GM19035 (cell line): Measurements from ENCODE around the gene MYMK.

Experiments used
- ATAC-seq: cut with Tn5 transposase; IDR thresholded peaks from one replicate; pipeline ENCODE4 v1.9.1; 2021; ENCODE audit not compliant: unreplicated experiment

The MYMK gene

DNA sequence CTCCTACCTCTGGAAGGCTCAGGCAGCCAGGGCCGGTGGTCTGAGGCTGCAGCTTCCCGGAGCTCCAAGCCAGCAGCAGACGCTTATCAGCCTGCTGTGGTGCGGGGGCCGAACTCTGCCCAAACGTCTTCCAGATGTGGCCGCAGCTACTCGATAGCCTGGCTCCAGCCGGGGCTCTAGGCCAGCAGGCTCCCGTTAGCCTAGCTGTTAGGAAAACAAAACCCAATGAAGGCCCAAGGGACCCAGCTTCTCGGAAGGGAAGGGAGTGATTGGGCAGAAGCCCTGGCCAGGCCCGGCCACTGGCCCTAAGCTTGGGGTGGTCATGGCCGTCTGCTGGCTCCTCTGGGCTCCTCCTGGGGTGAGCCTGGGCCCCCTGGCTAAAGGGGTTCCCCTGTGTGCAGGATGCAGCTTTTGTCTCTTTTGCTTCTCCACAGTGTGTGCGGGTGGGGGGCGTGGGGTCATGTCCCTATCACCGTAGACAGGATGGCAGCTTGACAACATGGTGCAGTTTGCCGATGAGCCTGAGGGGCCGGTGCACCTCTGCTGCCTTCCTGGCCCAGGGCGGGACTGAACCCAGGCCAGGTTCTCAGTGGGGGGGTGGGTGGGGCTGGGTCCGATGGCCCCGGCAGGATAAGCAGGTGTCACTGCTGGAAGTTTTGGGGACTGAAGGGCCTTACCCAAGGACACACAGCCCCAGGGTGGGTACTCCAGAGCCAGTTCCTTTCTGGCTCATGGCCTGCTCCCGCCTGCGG, 18.7 kb downstream of the MYMK start:
- ATAC-seq: no peak

DNA sequence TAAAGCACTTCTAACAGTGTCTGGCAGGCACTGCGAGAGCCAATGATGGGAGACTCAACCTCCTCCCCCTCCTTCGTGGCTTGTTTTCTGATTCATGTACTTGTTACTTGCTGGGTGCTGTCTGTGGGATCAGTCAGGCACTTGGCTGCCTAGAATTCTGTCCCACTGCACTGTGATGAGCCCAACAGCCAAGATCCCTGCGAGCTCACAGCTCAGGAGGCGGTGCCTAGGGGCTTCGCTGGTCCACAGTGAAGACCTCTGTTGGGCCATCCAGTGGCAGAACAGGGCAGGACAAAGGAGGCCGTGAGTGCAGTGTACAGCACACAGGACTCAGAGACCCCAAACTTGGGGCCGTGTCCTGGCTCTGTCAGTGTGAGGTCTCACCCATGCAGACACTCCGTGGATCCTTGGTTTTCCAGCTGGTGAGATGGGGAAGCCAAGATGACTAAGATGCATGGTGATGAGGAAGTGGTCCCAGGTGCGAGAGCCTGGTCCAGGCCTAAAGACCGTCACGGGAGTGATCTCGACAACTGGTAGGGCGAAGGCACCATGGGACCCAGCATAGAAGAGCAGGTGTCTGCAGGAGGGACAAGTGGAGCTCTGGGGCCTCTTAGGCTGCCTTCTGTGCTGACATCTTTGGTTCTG, 19.5 kb downstream of the MYMK start:
- ATAC-seq: no peak

DNA sequence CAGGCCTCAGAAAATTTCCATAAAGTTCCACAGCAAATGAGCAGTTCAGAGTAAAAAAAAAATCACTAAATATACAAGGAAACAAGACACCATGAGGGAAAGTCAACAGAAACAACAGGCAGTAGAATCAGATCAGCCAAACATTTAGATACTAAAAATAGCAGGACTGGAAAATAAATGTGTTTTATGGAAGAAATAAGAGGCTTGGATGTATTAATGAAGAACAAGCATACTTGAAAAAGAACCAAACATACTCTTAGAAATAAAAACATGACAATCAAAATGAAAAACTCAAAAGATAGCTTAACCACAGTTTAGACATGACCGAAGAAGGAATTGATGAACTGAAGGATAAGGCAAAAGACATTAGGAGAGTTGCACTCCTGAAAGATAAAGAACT, 22.6 kb downstream of the MYMK start:
- no peak for ATAC-seq

DNA sequence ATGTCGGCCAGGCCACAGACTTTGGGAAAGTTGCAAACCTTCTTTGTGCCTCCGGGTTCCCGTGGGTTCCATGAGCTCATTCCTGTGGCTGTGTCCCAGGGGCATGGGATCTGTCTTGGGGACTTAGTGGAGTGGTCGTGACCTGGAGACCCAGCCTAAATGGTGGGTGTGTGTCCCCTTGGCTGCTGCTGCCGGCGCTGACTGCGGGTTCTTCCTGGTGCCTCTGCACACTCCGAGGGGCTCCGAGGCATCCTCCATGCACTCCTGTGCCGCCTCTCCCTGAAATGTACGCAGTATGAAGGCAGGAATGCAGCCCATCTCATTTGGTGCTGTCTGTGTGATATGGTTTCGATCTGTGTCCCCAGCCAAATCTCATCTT, 24.9 kb downstream of the MYMK start:
- no peak for ATAC-seq

DNA sequence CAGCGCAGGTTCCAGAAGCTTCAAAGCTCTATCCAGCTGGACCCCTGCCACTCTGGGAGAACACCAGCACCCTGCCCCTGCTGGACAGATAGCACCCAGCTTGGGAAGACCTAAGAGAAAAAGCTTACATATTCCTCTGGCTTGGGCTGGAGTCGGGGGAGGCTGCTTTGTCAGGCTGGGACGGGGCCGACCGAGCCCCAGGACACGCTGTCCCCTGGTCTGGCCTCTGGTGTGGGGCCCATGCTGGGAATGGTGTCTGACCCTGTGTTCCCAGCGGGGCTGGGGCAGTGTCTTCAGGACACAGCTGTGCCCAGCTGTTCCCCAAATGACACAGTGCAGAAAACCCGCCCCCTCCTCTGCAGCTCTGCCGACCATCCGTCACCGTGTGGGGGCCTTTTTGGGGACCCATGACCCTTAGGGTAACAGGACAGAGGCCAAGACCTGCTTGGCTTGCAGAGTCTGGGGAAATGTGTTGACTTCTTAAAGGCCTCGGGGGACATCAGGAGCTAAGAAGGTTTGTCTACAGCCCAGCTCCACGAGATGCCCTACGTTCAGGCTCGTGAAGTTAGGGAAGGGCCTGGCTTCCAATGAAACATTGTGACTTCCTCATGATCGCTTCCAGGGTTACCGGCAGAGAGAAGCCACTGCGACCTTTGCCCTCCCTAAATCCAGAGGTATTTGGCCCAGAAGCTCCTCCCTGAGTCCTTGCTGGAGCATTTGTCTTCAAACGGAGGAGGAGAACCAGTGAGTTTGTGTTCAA, 25.4 kb downstream of the MYMK start:
- ATAC-seq: no peak

DNA sequence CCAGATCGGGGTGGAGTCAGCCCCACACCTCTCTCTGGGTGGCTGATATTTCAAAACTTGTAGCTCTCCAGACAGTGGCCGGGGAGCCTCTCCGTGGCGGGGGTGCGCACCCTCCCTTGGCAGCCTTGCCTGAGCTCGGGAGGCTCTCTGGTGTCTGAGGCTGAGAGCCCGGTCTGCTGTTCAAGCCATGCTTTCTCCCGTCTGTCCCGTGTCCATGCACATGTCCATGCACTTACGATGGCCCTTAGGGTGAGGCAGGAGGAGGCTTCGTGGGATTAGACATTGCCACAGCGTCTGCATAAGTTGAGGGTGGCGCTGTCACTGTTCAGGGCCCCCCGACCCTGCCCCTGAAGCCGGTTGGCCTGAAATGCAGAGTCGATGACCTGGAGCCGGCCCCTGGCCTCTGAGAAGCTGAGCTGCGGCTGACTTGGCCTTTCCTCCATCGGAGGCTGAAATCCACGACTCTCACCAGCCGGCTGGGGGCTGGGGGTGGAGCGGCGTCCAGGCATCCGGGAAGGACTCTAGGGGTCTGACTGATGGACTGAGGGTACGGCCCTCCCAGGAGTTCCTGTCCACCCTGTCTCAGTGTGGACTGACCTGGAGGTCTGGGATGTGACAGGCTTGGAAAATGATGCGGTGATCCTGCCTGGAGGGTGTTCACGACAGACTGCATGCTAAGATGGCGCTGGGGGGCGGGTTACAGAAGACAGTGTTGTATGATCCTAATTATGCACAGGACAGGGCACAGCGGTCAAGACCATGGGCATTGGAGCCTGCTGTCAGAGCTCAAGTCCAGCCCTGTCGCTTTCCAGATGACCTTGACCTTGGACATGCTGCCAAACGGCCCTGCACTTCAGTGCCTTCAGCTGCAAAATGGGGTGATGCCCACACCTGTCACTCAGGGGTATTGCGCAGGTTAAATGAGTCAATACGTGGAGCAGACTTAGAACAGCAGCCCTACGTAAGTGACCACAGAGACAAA, 27.6 kb downstream of the MYMK start:
- ATAC-seq: no peak

DNA sequence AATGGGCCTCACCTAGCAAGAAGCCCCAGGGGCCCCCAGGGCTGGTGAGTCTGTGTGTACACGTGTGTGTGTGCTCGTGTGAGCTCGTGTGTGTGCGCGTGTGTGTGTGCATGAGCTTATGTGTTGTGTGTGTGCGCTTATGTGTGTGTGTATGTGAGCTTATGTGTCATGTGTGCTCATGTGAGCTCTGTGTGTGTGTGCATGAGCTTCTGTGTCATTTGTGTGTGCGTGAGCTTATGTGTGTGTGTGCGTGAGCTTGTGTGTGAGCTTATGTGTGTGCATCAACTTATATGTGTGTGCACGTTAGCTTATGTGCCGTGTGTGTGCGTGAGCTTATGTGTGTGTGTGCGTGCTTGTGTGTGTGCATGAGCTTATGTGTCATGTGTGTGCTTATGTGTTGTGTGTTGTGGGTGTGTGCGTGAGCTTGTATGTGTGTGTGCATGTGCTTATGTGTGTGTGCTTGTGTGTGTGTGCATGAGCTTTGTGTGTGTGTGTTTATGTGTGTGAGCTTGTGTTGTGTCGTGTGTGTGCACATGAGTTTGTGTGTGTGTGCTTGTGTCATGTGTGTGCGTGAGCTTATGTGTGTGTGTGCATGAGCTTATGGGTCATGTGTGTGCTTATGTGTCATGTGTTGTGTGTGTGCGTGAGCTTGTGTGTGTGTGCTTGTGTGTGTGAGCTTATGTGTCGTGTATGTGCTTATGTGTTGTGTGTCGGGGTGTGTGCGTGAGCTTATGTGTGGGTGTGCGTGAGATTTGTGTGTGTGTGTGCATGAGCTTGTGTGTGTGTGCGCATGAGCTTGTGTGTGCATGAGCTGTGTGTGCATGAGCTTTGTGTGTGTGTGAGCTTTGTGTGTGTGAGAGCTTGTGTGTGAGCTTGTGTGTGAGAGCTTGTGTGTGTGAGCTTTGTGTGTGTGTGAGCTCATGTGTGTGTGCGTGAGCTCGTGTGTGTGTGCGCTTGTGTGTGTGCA, 29.1 kb downstream of the MYMK start:
- ATAC-seq: no peak

DNA sequence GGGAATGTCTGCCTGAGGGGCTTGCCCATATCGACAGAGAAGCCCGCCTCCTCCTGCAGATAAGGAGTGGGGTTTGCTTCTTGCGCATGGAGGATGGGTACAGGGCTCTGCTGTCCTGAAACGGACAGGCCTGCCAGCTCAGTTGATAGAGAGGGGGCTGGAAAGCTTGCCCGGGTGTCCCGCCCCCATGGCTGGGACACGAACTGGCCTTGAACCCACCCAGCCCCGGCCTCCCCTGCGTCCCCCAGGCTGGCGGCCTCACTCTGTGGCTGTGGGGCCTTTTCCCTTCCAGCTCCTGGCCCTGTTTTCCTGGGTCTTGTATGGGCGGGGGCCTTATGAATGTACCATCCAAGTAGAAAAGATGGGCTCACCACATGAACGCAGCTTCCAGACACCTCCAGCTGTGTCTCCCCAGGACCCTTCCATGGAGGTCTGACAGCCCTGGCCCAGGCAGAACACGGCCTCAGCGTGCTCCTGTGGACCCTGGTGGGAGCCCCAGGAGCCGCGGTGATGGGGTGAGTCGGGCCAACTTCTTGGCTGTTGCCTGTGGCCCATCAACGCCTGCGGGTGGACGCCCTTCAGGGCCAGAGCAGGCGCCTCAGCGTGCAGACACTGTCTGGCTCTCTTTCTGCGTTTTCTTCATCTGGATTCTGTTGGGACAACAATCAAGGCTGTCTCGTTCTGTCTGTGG, 30.0 kb downstream of the MYMK start:
- no peak for ATAC-seq

DNA sequence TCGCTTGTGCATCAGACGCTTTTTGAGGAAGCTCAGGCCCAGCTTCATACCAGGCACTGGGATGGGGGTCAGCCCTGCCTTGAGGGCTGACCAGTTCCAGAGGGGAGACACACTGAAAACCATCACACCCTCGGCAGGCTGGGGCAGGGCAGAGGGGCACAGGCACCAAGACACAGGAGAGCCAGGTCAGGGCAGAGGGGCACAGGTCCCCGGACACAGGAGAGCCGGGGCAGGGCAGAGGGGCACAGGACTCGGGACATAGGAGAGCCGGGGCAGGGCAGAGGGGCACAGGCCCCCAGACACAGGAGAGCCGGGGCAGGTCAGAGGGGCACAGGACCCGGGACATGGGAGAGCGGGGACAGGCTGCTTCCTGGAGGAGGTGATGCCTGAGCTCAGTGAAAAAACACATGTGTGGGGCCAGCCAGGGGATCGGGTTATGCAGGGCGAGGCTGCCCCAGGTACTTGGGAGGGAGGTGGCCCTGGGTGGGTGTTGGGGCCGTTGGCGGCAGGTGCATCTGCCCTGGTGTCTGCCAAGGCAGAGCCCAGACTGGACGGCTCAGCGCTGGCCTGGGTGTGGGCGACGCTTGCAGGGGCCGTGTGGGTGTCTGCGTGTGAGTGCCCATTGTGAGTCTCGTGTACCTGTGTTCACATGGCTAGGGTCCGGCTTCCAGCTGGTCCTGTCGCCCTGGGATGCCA, 30.8 kb downstream of the MYMK start:
- ATAC-seq: no peak

DNA sequence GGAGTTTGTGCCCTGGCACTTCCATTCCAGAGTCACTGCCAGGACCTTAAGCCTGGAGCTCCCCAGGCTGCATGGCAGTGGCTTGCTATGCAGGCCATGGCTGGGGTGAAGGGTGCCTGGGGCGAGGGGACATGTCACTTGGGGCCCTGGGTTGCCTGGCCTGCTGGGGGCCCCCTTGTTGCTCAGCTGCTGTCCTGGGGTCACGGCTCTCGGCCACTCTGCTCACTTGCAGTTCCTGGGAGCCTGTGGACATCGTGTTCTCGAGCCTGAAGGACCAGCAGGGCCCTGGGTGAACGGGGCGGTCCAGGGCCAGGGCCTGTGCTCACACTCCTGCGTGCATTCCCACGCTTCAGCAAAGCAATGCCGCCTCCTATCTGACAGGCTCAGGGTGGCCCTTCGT, 31.3 kb downstream of the MYMK start:
- no peak for ATAC-seq

DNA sequence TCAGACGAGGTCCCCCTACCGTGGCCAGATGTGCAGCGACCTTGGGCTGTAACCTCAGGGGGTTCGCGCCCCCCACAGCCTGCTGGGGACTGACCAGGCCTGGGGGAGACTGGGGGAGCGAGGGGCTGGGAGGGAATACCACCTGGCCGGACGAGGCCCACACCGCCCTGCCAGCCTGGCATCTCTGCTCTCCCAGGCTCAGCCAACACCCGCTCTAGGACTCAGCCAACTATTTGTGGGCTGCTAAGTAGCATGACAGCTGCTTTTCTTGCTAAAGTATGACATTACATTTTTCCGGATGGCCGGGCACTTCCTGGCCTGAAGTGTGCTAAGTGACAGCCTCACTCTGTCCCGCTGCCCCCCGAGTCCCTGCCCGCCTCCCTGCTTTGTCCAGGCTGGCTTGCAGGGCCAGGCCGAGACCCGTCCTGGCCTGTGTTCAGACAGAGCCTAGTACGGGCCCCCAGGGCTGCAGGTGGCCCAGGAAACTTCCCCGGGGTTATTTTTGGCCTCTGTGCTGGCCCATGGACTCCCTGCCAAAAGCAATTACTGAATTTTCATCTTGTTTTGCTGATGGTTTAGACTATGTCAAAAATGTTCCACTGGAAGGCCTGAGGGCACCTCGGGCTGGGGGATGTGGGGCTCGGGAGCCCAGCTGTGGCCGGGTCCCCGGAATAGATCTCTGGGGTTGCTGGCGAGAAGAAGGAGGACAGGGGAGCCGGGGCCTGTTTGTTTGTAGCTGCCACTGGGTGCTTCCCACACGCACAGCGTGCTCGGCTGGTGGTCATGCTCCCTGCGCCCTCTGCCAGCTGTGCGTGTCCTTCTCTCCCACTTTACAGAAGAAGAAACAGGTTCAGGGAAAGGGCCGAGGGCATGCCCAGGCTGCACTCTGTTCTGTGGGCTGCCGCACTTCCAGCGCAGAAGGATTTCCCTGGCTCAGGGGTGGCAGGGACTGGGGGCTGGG, 32.4 kb downstream of the MYMK start:
- no peak for ATAC-seq

DNA sequence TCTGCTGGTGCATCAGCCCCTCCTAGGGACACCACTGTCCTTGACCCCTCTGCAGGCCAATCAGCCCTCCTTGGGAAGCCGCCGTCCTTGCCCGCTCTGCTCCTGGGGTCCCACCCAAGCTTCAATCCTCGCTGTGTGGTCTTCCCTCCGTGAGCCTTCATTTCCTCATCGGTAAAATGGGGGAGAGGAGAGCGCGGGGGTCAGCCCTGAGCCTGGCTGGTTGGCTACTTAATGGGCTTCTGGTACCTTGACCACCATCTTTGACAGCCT, 33.2 kb downstream of the MYMK start:
- ATAC-seq: no peak

DNA sequence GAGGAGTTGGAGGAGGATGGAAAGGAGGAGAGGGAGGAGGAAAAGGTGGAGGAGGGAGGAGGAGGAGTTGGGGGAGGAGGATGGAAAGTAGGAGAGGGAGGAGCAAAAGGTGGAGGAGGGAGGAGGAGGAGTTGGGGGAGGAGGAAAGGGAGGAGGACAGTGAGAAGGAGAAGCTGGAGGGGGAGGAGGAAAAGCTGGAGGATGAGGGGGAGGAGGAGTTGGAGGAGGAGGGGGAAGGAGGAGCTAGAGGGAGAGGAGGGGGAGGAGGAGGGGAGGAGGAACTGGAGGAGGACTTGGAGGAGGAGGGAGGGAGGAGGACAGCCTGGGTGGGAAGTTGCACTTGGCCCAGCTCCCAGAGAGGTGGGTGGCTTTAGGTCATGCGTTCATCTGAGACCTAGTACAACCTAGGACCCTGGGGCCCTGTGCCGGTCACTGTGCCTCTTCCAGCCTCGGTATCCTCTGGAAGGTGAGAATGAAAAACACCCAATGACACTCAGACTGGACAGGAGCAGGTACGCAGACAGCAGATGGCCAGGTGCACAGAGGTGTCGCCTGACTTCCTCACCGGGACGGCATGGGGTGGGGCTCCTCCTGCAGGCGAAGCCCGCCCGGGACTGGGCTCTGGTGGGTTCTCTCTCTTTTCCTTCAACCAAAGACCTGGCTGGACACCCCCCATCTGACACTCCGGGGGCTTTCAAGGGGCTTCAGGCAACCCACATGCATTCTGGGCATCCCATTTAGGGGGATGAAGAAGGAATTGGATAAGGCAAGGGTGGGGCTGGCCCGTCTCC, 33.7 kb downstream of the MYMK start:
- ATAC-seq: no peak

DNA sequence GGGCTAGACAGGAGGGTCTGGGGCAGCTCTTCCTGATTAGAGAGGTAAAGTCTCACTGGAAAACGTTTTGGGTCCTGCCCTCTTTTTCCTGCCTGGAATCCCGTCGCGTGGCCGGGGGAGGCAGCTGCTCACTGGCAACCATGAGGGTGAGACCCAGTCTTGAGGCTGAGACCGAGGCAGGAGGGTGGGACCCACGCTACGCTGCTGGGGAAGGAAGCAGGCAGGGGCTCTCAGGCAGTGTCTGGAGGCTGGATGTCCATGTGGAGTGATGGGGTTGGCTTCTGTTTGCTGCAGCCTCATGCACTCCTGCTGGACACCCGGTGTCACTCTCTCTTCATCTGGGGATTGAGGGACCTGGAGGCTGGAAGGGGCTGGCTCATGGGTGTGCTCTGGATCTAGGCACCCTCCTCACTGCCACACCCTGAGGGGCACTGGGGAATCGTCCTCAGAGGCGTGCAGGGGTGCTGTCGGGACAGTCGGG, 34.5 kb downstream of the MYMK start:
- ATAC-seq: no peak

DNA sequence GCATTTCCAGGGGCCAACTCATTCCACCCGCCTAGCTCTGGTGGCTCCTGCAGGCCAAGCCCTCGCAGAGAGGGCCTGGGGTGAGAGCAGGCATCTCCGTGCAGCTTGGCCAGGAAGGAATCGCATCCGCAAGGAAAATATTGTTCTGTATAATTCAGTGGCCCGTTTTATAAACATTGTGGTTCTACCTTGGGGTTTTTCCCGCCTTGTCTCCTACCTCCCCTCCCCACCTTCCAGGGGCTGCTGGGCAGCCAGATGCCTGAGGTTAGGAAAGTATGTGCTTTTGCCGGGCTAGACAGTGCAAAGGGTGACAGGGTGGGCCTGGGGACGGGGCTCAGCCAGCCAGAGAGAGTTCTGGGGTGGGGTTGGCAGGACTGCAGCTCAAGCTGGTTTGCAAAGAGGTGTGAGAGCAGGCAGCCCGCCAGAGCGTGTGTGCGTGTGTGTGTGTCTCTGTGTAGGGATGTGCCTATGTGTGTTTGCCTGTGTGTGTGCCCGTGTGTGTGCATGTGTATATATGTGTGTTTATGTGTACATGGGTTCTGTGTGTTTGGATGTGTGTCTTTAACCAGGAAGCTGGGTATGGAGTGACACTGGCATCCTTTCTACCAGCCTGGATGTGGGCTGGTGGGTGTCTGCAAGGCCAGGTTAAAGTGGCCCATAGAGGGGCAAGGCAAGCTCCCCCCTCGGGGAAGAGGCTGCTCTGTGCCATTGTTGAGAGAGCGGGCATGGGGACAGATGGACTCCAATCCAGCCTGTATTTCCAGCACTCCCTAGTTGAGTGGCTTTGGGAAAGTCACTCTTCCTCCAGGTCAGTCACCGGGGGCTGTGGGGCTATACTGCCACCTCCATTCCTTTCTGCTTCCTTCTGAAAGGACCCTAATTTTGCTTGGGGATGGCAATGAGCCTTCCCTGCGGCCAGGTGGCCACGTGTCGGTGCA, 35.2 kb downstream of the MYMK start:
- no peak for ATAC-seq
